Common myeloid progenitor, CD34-positive (primary cell): ENCODE data around the gene ARRDC5.
"Not testable (repeated sequence)": the region's sequence is repeated elsewhere in the genome, so short reads cannot be mapped to it uniquely, and the experiment has no call there.

ENCODE experiments used
- CTCF ChIA-PET: fragments of 350-600 bp; sonication (Branson Sonifier 250); formaldehyde crosslinking; loops from one replicate; lab custom pipeline; 2021; ENCODE audit warnings: antibody characterized with exemption; lab: Charles Lee
- POLR2A ChIA-PET: fragments of 350-600 bp; sonication (Branson Sonifier 250); formaldehyde crosslinking; loops from one replicate; lab custom pipeline; 2021; ENCODE audit warnings: antibody characterized with exemption; lab: Charles Lee
- DNase-seq, 3 donors: peaks; one replicate each; pipeline versions ENCODE4 v3.0.0 to v3.0.0-alpha.2; 2013
- H3K27ac ChIP-seq, 2 experiments: 1 replicate in 1 of 2; 2 replicates in 1 of 2; pipeline ENCODE4 v1.7.0; 2013; ENCODE audit warnings: inconsistent platforms in 2 of 2, low read length in 2 of 2, mild to moderate bottlenecking in 2 of 2, low read depth in 1 of 2, moderate library complexity in 1 of 2; ENCODE audit not compliant: severe bottlenecking in 2 of 2, insufficient read depth in 1 of 2, poor library complexity in 1 of 2
- H3K27me3 ChIP-seq, 5 experiments: replicated peaks in 2 of 5; 1 replicate in 3 of 5; 2 replicates in 2 of 5; pipeline versions ENCODE4 v1.6.1 to v1.7.0; 2013; ENCODE audit warnings: low read length in 4 of 5, mild to moderate bottlenecking in 2 of 5, moderate library complexity in 2 of 5, inconsistent platforms in 1 of 5; ENCODE audit not compliant: insufficient read depth in 5 of 5, control insufficient read depth in 4 of 5
- H3K36me3 ChIP-seq, 4 experiments: 1 replicate in 2 of 4; 2 replicates in 2 of 4; pipeline versions ENCODE4 v1.6.1 to v1.7.0; 2013; ENCODE audit warnings: low read length in 3 of 4, control low read depth in 1 of 4, mild to moderate bottlenecking in 1 of 4; ENCODE audit not compliant: control insufficient read depth in 4 of 4, insufficient read depth in 4 of 4
- H3K4me1 ChIP-seq, 4 experiments: 1 replicate in 3 of 4; 2 replicates in 1 of 4; pipeline versions ENCODE4 v1.6.1 to v1.7.1; 2013; ENCODE audit warnings: low read length in 3 of 4, mild to moderate bottlenecking in 3 of 4, control low read depth in 1 of 4, inconsistent platforms in 1 of 4, moderate library complexity in 1 of 4; ENCODE audit not compliant: control insufficient read depth in 4 of 4, insufficient read depth in 4 of 4; ENCODE audit errors: control extremely low read depth in 1 of 4
- H3K4me3 ChIP-seq, 7 experiments: 1 replicate in 4 of 7; 2 replicates in 3 of 7; pipeline versions ENCODE4 v1.5.1 to v1.7.0; 2013; ENCODE audit warnings: mild to moderate bottlenecking in 7 of 7, low read length in 6 of 7, moderate library complexity in 6 of 7, inconsistent platforms in 2 of 7, low read depth in 2 of 7, control low read depth in 1 of 7; ENCODE audit not compliant: insufficient read depth in 4 of 7, control insufficient read depth in 1 of 7; ENCODE audit errors: extremely low read depth in 1 of 7
- H3K9me3 ChIP-seq, 5 experiments: 1 replicate in 4 of 5; 2 replicates in 1 of 5; pipeline versions ENCODE4 v1.6.1 to v1.7.1; 2013; ENCODE audit warnings: low read length in 4 of 5, mild to moderate bottlenecking in 2 of 5, inconsistent platforms in 1 of 5, low read depth in 1 of 5, moderate library complexity in 1 of 5; ENCODE audit not compliant: control insufficient read depth in 4 of 5, insufficient read depth in 2 of 5; ENCODE audit errors: control extremely low read depth in 1 of 5
- WGBS: methylation state at CpG from one replicate; pipeline ENCODE4 v1.1.5; 2013; ENCODE audit not compliant: insufficient coverage; 5-methylcytosine and 5-hydroxymethylcytosine counted together

ARRDC5 gene

GRCh38 chr19:4847190-4847973, 55.3 kb downstream of the ARRDC5 start:
- Histone ChIP-seq H3K27ac (no peak overlapping the region), H3K4me3 (no peak overlapping the region), H3K9me3 (no peaks in the 10 kb centered on the region), H3K36me3 (peaks cover 16 to 71% (median 43%) of the 10 kb centered on the region in 4 experiments), H3K4me1 (no peaks in the 10 kb centered on the region), H3K27me3 (no peaks in the 10 kb centered on the region)
- ChIA-PET POLR2A (interaction anchor here (0.6 kb wide), 1 partner anchor 33 kb away, joined by 4 read pairs; no protein-coding TSS in a partner anchor), CTCF (interaction anchor here (0.7 to 4.9 kb wide), 8 partner anchors 17 to 182 kb away, joined by 3 to 30 read pairs (median 3); no protein-coding TSS in a partner anchor)
- WGBS, result 98% methylated on average over 22 of the region's 23 CpGs
- DNase-seq, result no peak

- peaks cover 15 to 64% (median 42%) of the 10 kb centered on the region in 4 experiments for H3K36me3 ChIP-seq
- CTCF ChIA-PET, result interaction anchor here (0.6 to 4.9 kb wide), 5 partner anchors 14 to 36 kb away, joined by 3 to 30 read pairs (median 3); no protein-coding TSS in a partner anchor
- H3K27me3 ChIP-seq, H3K27ac ChIP-seq, H3K4me1 ChIP-seq, DNase-seq, H3K4me3 ChIP-seq, H3K9me3 ChIP-seq: not testable (repeated sequence)
- POLR2A ChIA-PET, result interaction anchor here (0.6 to 0.7 kb wide), 5 partner anchors 17 to 275 kb away, joined by 3 to 6 read pairs (median 3); no protein-coding TSS in a partner anchor
- WGBS, result 100% methylated on average over 5 of the region's 9 CpGs
These were observed 56.7 kb downstream of the ARRDC5 start for GRCh38 chr19:4845975-4846374.

GRCh38 chr19:4844348-4845179, 58.1 kb downstream of the ARRDC5 start:
- CTCF ChIA-PET, result interaction anchor here (1.0 to 4.9 kb wide), 5 partner anchors 10 to 35 kb away, joined by 3 to 30 read pairs (median 4); no protein-coding TSS in a partner anchor
- H3K9me3 ChIP-seq, result no peaks in the 10 kb centered on the region
- DNase-seq, result no peak
- H3K27ac ChIP-seq, result no peak overlapping the region
- POLR2A ChIA-PET, result no interaction called here
- no peak overlapping the region for H3K4me3 ChIP-seq
- peaks cover 0 to 9% (median 4%) of the 10 kb centered on the region in 4 experiments for H3K4me1 ChIP-seq
- WGBS, result 96% methylated on average over 6 of the region's 10 CpGs
- H3K36me3 ChIP-seq, result peaks cover 12 to 66% (median 41%) of the 10 kb centered on the region in 4 experiments
- no peaks in the 10 kb centered on the region for H3K27me3 ChIP-seq

- POLR2A ChIA-PET, result interaction anchor here (0.7 kb wide), 1 partner anchor 15 kb away, joined by 3 read pairs; no protein-coding TSS in a partner anchor
- no peak overlapping the region for H3K27ac ChIP-seq
- no peak overlapping the region for H3K4me3 ChIP-seq
- H3K36me3 ChIP-seq, result peaks cover 16 to 67% (median 44%) of the 10 kb centered on the region in 4 experiments
- DNase-seq, result no peak
- peaks cover 0 to 9% (median 4%) of the 10 kb centered on the region in 4 experiments for H3K4me1 ChIP-seq
- H3K27me3 ChIP-seq, result no peaks in the 10 kb centered on the region
- no peaks in the 10 kb centered on the region for H3K9me3 ChIP-seq
- CTCF ChIA-PET, result interaction anchor here (1.0 to 4.9 kb wide), 4 partner anchors 11 to 34 kb away, joined by 3 to 30 read pairs (median 4); no protein-coding TSS in a partner anchor
- WGBS, result 100% methylated on average over 6 of the region's 6 CpGs
These were observed 59.1 kb downstream of the ARRDC5 start for GRCh38 chr19:4843647-4843965.
